HepG2 (cell line): ENCODE results near the gene TICAM2.

ENCODE experiments used
- NR2F2 ChIP-seq: IDR thresholded peaks from 2 replicates; pipeline ENCODE4 v1.6.1; 2012; ENCODE audit warnings: low read depth, inconsistent platforms, borderline replicate concordance
- U2AF1 ChIP-seq: fragments of 200-400 bp; formaldehyde crosslinking; optimal IDR thresholded peaks from 2 replicates; pipeline ENCODE3; 2017; ENCODE audit warnings: mild to moderate bottlenecking, low read depth, low read length
- ZNF564 ChIP-seq: sonication (generic); formaldehyde crosslinking; IDR thresholded peaks from 2 replicates; pipeline ENCODE4 v1.8.1; 2023; ENCODE audit warnings: mild to moderate bottlenecking, missing genetic modification reagents
- TF ChIP-seq, protein P1 (sequence below): sonication (generic); formaldehyde crosslinking; conservative IDR thresholded peaks from 2 replicates; pipeline ENCODE4 v1.4.0; 2020; ENCODE audit warnings: missing genetic modification reagents
- TF ChIP-seq, protein P2 (sequence below): sonication (generic); formaldehyde crosslinking; IDR thresholded peaks from 2 replicates; pipeline ENCODE4 v1.4.0; 2020; ENCODE audit warnings: mild to moderate bottlenecking, missing genetic modification reagents

DNA sequence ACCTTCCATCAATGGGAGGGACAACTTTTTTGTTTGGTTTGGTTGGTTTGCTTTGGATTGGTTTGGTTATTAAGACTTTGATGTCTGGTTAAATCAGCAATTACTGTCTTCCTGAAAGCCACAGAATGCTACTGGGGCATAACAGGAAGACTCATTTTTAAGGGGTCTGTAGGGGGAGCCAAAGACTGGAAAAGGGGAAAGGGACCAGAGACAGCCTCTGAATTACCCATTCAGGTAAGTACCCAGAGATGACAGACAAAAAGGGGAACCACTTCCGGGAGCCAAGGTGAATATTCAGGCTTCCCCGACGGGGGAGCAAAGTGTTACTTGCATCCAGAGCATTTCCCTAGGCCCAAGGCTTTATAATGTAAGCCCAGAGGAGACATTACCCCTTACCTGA is 53.1 kb downstream of the TICAM2 start:
- TF ChIP-seq, protein P1, sequence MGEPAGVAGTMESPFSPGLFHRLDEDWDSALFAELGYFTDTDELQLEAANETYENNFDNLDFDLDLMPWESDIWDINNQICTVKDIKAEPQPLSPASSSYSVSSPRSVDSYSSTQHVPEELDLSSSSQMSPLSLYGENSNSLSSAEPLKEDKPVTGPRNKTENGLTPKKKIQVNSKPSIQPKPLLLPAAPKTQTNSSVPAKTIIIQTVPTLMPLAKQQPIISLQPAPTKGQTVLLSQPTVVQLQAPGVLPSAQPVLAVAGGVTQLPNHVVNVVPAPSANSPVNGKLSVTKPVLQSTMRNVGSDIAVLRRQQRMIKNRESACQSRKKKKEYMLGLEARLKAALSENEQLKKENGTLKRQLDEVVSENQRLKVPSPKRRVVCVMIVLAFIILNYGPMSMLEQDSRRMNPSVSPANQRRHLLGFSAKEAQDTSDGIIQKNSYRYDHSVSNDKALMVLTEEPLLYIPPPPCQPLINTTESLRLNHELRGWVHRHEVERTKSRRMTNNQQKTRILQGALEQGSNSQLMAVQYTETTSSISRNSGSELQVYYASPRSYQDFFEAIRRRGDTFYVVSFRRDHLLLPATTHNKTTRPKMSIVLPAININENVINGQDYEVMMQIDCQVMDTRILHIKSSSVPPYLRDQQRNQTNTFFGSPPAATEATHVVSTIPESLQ (CRISPR knock-in tag): no peak
- TF ChIP-seq U2AF1: no peak
- TF ChIP-seq NR2F2: no peak
- TF ChIP-seq ZNF564 (CRISPR knock-in tag): no peak
- TF ChIP-seq, protein P2, sequence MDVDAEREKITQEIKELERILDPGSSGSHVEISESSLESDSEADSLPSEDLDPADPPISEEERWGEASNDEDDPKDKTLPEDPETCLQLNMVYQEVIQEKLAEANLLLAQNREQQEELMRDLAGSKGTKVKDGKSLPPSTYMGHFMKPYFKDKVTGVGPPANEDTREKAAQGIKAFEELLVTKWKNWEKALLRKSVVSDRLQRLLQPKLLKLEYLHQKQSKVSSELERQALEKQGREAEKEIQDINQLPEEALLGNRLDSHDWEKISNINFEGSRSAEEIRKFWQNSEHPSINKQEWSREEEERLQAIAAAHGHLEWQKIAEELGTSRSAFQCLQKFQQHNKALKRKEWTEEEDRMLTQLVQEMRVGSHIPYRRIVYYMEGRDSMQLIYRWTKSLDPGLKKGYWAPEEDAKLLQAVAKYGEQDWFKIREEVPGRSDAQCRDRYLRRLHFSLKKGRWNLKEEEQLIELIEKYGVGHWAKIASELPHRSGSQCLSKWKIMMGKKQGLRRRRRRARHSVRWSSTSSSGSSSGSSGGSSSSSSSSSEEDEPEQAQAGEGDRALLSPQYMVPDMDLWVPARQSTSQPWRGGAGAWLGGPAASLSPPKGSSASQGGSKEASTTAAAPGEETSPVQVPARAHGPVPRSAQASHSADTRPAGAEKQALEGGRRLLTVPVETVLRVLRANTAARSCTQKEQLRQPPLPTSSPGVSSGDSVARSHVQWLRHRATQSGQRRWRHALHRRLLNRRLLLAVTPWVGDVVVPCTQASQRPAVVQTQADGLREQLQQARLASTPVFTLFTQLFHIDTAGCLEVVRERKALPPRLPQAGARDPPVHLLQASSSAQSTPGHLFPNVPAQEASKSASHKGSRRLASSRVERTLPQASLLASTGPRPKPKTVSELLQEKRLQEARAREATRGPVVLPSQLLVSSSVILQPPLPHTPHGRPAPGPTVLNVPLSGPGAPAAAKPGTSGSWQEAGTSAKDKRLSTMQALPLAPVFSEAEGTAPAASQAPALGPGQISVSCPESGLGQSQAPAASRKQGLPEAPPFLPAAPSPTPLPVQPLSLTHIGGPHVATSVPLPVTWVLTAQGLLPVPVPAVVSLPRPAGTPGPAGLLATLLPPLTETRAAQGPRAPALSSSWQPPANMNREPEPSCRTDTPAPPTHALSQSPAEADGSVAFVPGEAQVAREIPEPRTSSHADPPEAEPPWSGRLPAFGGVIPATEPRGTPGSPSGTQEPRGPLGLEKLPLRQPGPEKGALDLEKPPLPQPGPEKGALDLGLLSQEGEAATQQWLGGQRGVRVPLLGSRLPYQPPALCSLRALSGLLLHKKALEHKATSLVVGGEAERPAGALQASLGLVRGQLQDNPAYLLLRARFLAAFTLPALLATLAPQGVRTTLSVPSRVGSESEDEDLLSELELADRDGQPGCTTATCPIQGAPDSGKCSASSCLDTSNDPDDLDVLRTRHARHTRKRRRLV (CRISPR knock-in tag): no peak
